Lower leg skin (tissue), 4 donors: ENCODE results near the gene NUMB. TPM values are rescaled to one million over a fixed set of nuclear protein-coding genes. Genes with fewer than 3 reads are reported as not detected.

Experiments
- DNase-seq, 2 donors: peaks; one replicate each; pipeline ENCODE4 v3.0.0-alpha.2; 2019; ENCODE audit warnings: low spot score in 2 of 2
- H3K4me3 ChIP-seq: fragments of 200-600 bp; sonication (generic); 2 replicates; pipeline ENCODE4 v1.5.1; 2017; ENCODE audit warnings: mild to moderate bottlenecking, low read depth; ENCODE audit not compliant: poor library complexity, severe bottlenecking
- CTCF ChIP-seq, 3 donors: fragments of 450-650 bp; IDR thresholded peaks; one replicate each; pipeline ENCODE4 v1.5.1; 2016; ENCODE audit warnings: antibody characterized with exemption in 3 of 3, mild to moderate bottlenecking in 3 of 3, moderate library complexity in 2 of 3
- POLR2A ChIP-seq, 2 donors: fragments of 450-650 bp; IDR thresholded peaks; one replicate each; pipeline ENCODE4 v1.6.1; 2016 to 2017; ENCODE audit warnings: antibody characterized with exemption in 2 of 2, mild to moderate bottlenecking in 1 of 2, moderate library complexity in 1 of 2
- WGBS, 2 donors: methylation state at CpG; one replicate each; pipeline ENCODE4 v1.1.5; 2018; 5-methylcytosine and 5-hydroxymethylcytosine counted together
- intact Hi-C: fragments of 100-400 bp; cut with DNase I; formaldehyde crosslinking; loops from one replicate; pipeline ENCODE4 v1.15.0; 2023; ENCODE audit warnings: low total_unique reads
- total RNA-seq, 4 donors: library from RNA; depleted of rRNA; stranded (reverse); fragments of >200 nt; gene quantifications; one replicate each; pipeline ENCODE4 v1.1.0, GENCODE V29; 2016

Gene NUMB
- total RNA-seq, 4 donors from 2014 or later: 30.3 to 69.0 (median 43.2) TPM

GRCh38 chr14:73325630-73326299 lies 132.6 kb downstream of the NUMB start:
- intact Hi-C loops: no loop called here
- WGBS, 2 donors: 89 to 97% methylated on average over 1 of the region's 1 CpG
- TF ChIP-seq POLR2A (IDR thresholded peaks at IDR 0.05) (no peak), CTCF (IDR thresholded peaks at IDR 0.05) (no peak)
- H3K4me3 ChIP-seq: no peak overlapping the region
- DNase-seq: no peak

- H3K4me3 ChIP-seq: no peak overlapping the region
- intact Hi-C loops: no loop called here
- WGBS, 2 donors: 100% methylated on average over 1 of the region's 1 CpG
- DNase-seq: no peak
- TF ChIP-seq POLR2A (IDR thresholded peaks at IDR 0.05) (no peak), CTCF (IDR thresholded peaks at IDR 0.05) (no peak)
These were observed 133.3 kb downstream of the NUMB start for GRCh38 chr14:73325063-73325462.

DNA sequence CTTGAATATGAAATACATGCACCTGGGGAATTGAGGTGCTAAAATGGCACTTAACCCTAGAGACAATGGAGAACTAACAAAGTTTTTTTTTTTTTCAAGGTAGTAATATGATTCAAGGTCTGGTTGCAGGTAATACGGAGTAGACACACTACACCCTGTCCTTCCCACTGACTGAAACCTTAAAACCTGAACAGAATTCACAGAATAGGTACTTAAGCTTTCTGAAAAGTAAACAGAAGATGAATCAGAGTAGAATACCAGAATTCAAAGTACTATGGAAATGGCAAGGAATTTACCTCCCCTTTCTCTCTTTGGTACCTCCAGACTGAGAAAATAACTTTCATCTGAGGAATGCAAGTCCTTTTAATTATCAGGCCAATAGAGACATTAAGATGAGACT lies 133.8 kb downstream of the NUMB start:
- intact Hi-C loops: no loop called here
- no peak for DNase-seq
- no peak overlapping the region for H3K4me3 ChIP-seq
- WGBS, 2 donors: 83 to 95% methylated on average over 1 of the region's 1 CpG
- TF ChIP-seq POLR2A (IDR thresholded peaks at IDR 0.05) (no peak), CTCF (IDR thresholded peaks at IDR 0.05) (no peak)

DNA sequence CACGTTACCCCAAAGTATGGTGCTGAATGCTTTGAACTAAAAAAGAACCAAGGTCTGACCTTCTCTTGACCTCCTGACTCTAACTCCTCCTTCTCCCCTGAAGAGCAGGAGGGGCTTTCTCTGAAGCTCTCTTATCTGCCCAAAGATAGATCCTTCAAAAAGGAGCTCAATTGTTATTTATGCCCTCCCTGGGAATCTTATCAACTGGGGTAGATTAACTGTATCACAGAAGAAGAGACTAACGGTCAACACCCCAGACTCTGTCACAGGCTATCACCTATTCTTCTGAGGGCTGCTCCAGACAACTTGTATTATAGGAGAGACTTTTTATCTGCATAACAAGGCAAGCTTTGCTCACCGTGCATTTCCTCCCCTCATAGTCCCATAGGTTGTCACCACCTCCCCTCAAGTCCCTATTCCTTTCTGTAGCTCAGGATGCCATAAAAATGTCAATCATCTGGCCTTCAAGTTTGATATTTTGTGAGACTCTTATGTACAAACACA lies 134.4 kb downstream of the NUMB start:
- no peak for TF ChIP-seq CTCF (IDR thresholded peaks at IDR 0.05)
- TF ChIP-seq POLR2A (IDR thresholded peaks at IDR 0.05): no peak
- no peak overlapping the region for H3K4me3 ChIP-seq
- WGBS, 2 donors: 69 to 79% methylated on average over 3 of the region's 3 CpGs
- intact Hi-C loops: no loop called here
- DNase-seq: no peak

- 98 to 99% methylated on average over 4 of the region's 4 CpGs for WGBS, 2 donors
- no peak for TF ChIP-seq POLR2A (IDR thresholded peaks at IDR 0.05)
- no peak for TF ChIP-seq CTCF (IDR thresholded peaks at IDR 0.05)
- no peak for DNase-seq
- H3K4me3 ChIP-seq: no peak overlapping the region
- intact Hi-C loops: no loop called here
These were observed 145.2 kb downstream of the NUMB start for GRCh38 chr14:73313151-73313550.

DNA sequence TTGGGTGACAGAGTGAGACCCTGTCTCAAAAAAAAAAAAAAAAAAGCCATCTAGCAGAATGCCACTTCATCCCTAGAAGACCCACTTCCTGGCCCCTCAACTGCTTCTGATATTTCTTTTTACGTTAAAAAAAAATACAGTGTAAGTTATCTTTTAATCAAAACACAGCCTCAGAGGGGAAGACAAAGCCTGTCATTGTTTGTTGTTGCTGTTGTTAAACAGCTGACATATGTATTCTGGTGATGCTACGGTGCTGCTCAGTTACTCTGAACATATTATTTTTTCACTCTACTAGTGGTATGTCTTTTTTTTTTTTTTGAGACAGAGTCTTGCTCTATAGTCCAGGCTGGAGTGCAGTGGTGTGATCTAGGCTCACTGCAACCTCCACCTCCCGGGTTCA lies 145.7 kb downstream of the NUMB start:
- H3K4me3 ChIP-seq: no peak overlapping the region
- DNase-seq: no peak
- TF ChIP-seq CTCF (IDR thresholded peaks at IDR 0.05) (no peak), POLR2A (IDR thresholded peaks at IDR 0.05) (no peak)
- intact Hi-C loops: no loop called here
- 88% methylated on average over 3 of the region's 3 CpGs for WGBS, 2 donors
